ENCODE data around the gene SLC45A2. TPM values are rescaled to one million over a fixed set of nuclear protein-coding genes. Genes with fewer than 3 reads are reported as not detected.

Gene SLC45A2
- total and polyA plus RNA-seq, 9 of the 15 experiments (the other 6 are each of a cell fraction or from before 2014, with no cell fraction given) = 0.03 to 0.29 (median 0.14) TPM; not detected in 4

- TF ChIP-seq AFF1 (IDR thresholded peaks at IDR 0.05; ENCODE audit: low read depth in 1 of 2, partially characterized antibody in 2 of 2) (no peak), MYC (IDR thresholded peaks at IDR 0.05; ENCODE audit: low read depth, low read length) (no peak), MYC (CRISPR knock-in tag; IDR thresholded peaks at IDR 0.05; ENCODE audit: borderline replicate concordance, low read depth) (no peak), MAZ (CRISPR knock-in tag; conservative IDR thresholded peaks at IDR 0.05 in 1 of 2, IDR thresholded peaks at IDR 0.05 in 1 of 2) (no peak)
Observed at GRCh38 chr5:33976307-33976706, 8.2 kb downstream of the SLC45A2 start (continued).

GRCh38 chr5:33975852-33976251 lies 8.6 kb downstream of the SLC45A2 start:
- H2AFZ ChIP-seq (ENCODE audit: low read depth, low read length) = no peak overlapping the region
- CTCF ChIA-PET (ENCODE audit: low intra/inter-chr PET ratio) = no interaction called here
- DNase-seq (ENCODE audit: extremely low read depth in 1 of 4, low spot score in 3 of 4) (no peak), ATAC-seq (no peak), FAIRE-seq (no peak)
- no peaks in the 10 kb centered on the region for H3K9me3 ChIP-seq (replicated peaks; ENCODE audit: control insufficient read depth, insufficient read depth, low read depth, low read length)
- H3K36me3 ChIP-seq (ENCODE audit: control insufficient read depth, insufficient read depth, low read length) = no peaks in the 10 kb centered on the region
- in situ Hi-C loops (cut with MboI) = no loop called here
- POLR2A ChIA-PET = interaction anchor here (0.6 to 1.2 kb wide), 3 partner anchors 13 to 24 kb away, joined by 3 read pairs; no protein-coding TSS in a partner anchor
- H4K20me1 ChIP-seq (replicated peaks; ENCODE audit: control insufficient read depth, insufficient read depth, low read length) = no peaks in the 10 kb centered on the region
- H3K79me2 ChIP-seq (ENCODE audit: control insufficient read depth, insufficient read depth, low read length) = no peaks in the 10 kb centered on the region
- no peaks in the 10 kb centered on the region for H3K9me1 ChIP-seq (ENCODE audit: control insufficient read depth, insufficient read depth, low read length)
- BruUV-seq (replicated peaks) = no TSS peak
- H3K27ac ChIP-seq (ENCODE audit: extremely low read depth, low read depth, low read length) = no peak overlapping the region
- H3K4me2 ChIP-seq (ENCODE audit: insufficient read depth, low read length) = no peak overlapping the region
- TF ChIP-seq TBP (optimal IDR thresholded peaks at IDR 0.05; ENCODE audit: low read depth, low read length) (no peak), ZBTB17 (CRISPR knock-in tag; IDR thresholded peaks at IDR 0.05) (no peak), IRF9 (tag; IDR thresholded peaks at IDR 0.05) (no peak), SAFB2 (IDR thresholded peaks at IDR 0.05; ENCODE audit: borderline replicate concordance, low read depth, low read length, severe bottlenecking) (no peak), ELF1 (tag; IDR thresholded peaks at IDR 0.05) (no peak)
- H3K4me3 ChIP-seq = no peak overlapping the region
- no peak overlapping the region for H3K9ac ChIP-seq (ENCODE audit: insufficient read depth in 1 of 2, low read depth in 2 of 2, low read length in 2 of 2)
- H3K27me3 ChIP-seq (ENCODE audit: control insufficient read depth in 2 of 2, insufficient read depth in 2 of 2, low read length in 2 of 2) = peaks cover 8 to 22% of the 10 kb centered on the region in 2 experiments
- no peaks in the 10 kb centered on the region for H3K4me1 ChIP-seq (replicated peaks in 1 of 2; ENCODE audit: control insufficient read depth in 2 of 2, insufficient read depth in 2 of 2, low read length in 2 of 2)
- intact Hi-C loops (cut with micrococcal nuclease) = no loop called here
- 0% methylated on average over 5 of the region's 5 CpGs for WGBS (ENCODE audit: insufficient coverage, low coverage, missing lambda C conversion rate)

Measured in K562 (cell line).